Activated T-helper 9 cell treated with anti-CD3 and anti-CD28 coated beads, Interleukin-2, amount 50 U/mL, for 16 hours (primary cell): ENCODE measurements around the gene ZNHIT2.

Experiments used
- DNase-seq: peaks from one replicate; pipeline ENCODE4 v3.0.0-alpha.2; 2020; ENCODE audit warnings: low read depth

ZNHIT2 gene

GRCh38 chr11:65103476-65103875 lies 14.0 kb downstream of the ZNHIT2 start:
- DNase-seq: no peak

GRCh38 chr11:65102142-65103095 lies 15.1 kb downstream of the ZNHIT2 start:
- DNase-seq: no peak

- DNase-seq: no peak
These were observed 16.7 kb downstream of the ZNHIT2 start for GRCh38 chr11:65100674-65101350.

- DNase-seq: no peak
These were observed 20.6 kb downstream of the ZNHIT2 start for GRCh38 chr11:65096926-65097325.

- peak; percentile 72 for DNase-seq
These were observed 21.3 kb downstream of the ZNHIT2 start, which contains the start of gene VPS51 for GRCh38 chr11:65095974-65096806. TSS of gene VPS51 (plus strand) at chr11:65096214. CDS start at chr11:65096251, 37 bp downstream.

GRCh38 chr11:65095427-65095826 lies 22.1 kb downstream of the ZNHIT2 start:
- no peak for DNase-seq

GRCh38 chr11:65090628-65091027 lies 26.9 kb downstream of the ZNHIT2 start:
- no peak for DNase-seq

GRCh38 chr11:65089621-65090020 lies 27.9 kb downstream of the ZNHIT2 start:
- no peak for DNase-seq

- DNase-seq: no peak
These were observed 29.7 kb downstream of the ZNHIT2 start for GRCh38 chr11:65087827-65088226.

GRCh38 chr11:65087216-65087615 lies 30.3 kb downstream of the ZNHIT2 start:
- no peak for DNase-seq

GRCh38 chr11:65086809-65087208 lies 30.7 kb downstream of the ZNHIT2 start:
- no peak for DNase-seq

GRCh38 chr11:65085446-65085845 lies 32.1 kb downstream of the ZNHIT2 start:
- DNase-seq: no peak

GRCh38 chr11:65084598-65085375 lies 32.7 kb downstream of the ZNHIT2 start:
- DNase-seq: no peak

GRCh38 chr11:65083834-65084597 lies 33.5 kb downstream of the ZNHIT2 start, which contains the start of the genes CDCA5 and ZFPL1:
TSS of gene CDCA5 (minus strand) at chr11:65084040. CDS start at chr11:65083978, 62 bp downstream.
TSS of gene ZFPL1 (plus strand) at chr11:65084222. CDS start at chr11:65084699, 477 bp downstream.
- DNase-seq: peak; percentile 94

GRCh38 chr11:65083134-65083833 lies 34.2 kb downstream of the ZNHIT2 start:
- DNase-seq: no peak

GRCh38 chr11:65078786-65079342 lies 38.6 kb downstream of the ZNHIT2 start:
- no peak for DNase-seq

- peak; percentile 56 for DNase-seq
These were observed 39.4 kb downstream of the ZNHIT2 start for GRCh38 chr11:65078151-65078550.

- no peak for DNase-seq
These were observed 40.0 kb downstream of the ZNHIT2 start for GRCh38 chr11:65077451-65077850.

GRCh38 chr11:65072631-65072966 lies 44.9 kb downstream of the ZNHIT2 start:
- DNase-seq: no peak
